ENCODE measurements around the gene SMC6.

Gene SMC6

DNA sequence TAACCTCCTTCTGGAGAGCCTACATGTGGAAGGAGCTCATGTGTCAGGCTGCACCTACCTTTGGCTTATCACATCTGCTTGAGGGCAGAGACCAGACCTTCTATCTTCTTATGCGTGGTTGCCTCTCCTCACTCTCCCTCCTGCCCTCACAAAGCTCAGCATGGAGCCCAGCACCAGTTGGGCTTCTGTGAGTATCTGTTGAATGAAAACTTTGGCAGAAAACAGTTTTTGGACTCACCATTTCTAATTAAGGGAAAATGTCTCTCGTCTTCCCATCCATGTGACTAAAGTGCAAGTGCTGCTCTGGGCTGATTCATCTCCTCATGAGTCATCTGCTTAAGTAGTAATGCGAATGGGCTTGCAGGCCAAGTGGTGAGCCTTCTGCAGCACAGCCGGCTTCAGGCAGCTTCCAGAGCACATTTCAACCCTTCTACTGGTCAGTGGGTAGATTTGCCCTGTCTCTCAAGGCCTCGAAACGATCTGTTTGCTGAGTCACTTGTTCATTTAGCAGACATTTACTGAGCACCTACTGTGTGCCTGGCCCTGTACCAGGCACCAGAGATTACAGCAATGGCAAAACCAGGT, 110.5 kb downstream of the SMC6 start:
- H3K9me3 ChIP-seq (ENCODE audit: control insufficient read depth in 5 of 5, low read length in 5 of 5): no peaks in the 10 kb centered on the region
- H3K27me3 ChIP-seq (ENCODE audit: control insufficient read depth in 5 of 5, insufficient read depth in 4 of 5, low read length in 5 of 5): peaks cover 0 to 5% (median 0%) of the 10 kb centered on the region in 5 donors
- no peaks in the 10 kb centered on the region for H3K36me3 ChIP-seq (ENCODE audit: control insufficient read depth in 5 of 5, insufficient read depth in 5 of 5, low read length in 5 of 5)
- no peak overlapping the region for H3K9ac ChIP-seq (ENCODE audit: low read length in 5 of 5)
- peaks cover 0 to 7% (median 2%) of the 10 kb centered on the region in 5 donors for H3K4me1 ChIP-seq (ENCODE audit: control insufficient read depth in 5 of 5, insufficient read depth in 5 of 5, low read length in 5 of 5)
- no peak overlapping the region for H3K4me3 ChIP-seq (ENCODE audit: low read depth in 1 of 5, low read length in 5 of 5)
- no peak overlapping the region for H3K27ac ChIP-seq (ENCODE audit: low read depth, low read length)

DNA sequence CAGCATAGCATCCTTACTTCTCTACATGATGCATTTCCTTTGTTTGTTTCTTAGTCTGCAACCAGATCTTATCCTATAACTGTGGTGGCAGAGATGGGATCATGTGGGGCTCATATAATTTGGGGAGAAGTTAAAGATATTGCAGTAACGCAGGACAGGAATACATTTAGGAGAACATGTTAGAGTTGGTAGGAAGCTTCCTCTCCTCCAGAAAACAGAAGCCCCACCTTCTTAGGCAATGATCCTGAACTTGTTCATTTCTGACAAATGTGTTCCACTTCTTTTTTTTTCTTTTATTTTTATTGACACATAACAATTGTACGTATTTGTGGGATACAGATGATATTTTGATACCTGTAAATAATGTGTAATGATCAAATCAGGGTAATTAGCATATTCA, 113.2 kb downstream of the SMC6 start:
- peaks cover 0 to 5% (median 0%) of the 10 kb centered on the region in 5 donors for H3K27me3 ChIP-seq (ENCODE audit: control insufficient read depth in 5 of 5, insufficient read depth in 4 of 5, low read length in 5 of 5)
- no peak overlapping the region for H3K9ac ChIP-seq (ENCODE audit: low read length in 5 of 5)
- no peak overlapping the region for H3K27ac ChIP-seq (ENCODE audit: low read depth, low read length)
- H3K36me3 ChIP-seq (ENCODE audit: control insufficient read depth in 5 of 5, insufficient read depth in 5 of 5, low read length in 5 of 5): no peaks in the 10 kb centered on the region
- peaks cover 0 to 4% (median 2%) of the 10 kb centered on the region in 5 donors for H3K4me1 ChIP-seq (ENCODE audit: control insufficient read depth in 5 of 5, insufficient read depth in 5 of 5, low read length in 5 of 5)
- no peaks in the 10 kb centered on the region for H3K9me3 ChIP-seq (ENCODE audit: control insufficient read depth in 5 of 5, low read length in 5 of 5)
- H3K4me3 ChIP-seq (ENCODE audit: low read depth in 1 of 5, low read length in 5 of 5): no peak overlapping the region

DNA sequence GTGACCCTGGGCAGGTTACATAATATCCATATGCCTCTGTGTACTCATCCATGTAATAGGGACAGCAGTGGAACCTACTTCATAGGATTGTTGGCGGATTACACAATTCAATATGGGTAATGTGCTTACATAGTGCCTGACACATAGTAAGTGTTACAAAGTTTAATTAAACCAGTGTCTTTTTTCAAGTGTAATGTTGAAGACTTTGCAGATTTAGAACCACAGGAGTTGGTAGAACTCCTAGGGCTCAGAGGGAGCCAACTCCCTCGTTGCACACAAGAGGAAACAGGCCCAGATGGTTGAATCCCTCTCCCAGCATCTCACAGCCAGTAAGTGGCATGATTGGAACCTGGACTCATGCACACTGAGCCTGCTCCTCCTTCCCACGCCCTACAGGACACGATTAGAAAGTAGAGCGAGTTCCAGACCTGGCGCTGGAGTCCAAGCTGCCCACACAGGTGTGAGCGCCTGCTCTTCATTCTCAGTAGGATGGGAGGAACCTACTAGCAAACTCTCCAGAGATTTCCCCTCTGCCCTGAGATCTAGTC, 115.3 kb downstream of the SMC6 start:
- Histone ChIP-seq H3K36me3 (ENCODE audit: control insufficient read depth in 5 of 5, insufficient read depth in 5 of 5, low read length in 5 of 5) (no peaks in the 10 kb centered on the region), H3K4me1 (ENCODE audit: control insufficient read depth in 5 of 5, insufficient read depth in 5 of 5, low read length in 5 of 5) (peaks cover 0 to 4% (median 0%) of the 10 kb centered on the region in 5 donors), H3K9me3 (ENCODE audit: control insufficient read depth in 5 of 5, low read length in 5 of 5) (no peaks in the 10 kb centered on the region), H3K27me3 (ENCODE audit: control insufficient read depth in 5 of 5, insufficient read depth in 4 of 5, low read length in 5 of 5) (peaks cover 0 to 5% (median 0%) of the 10 kb centered on the region in 5 donors), H3K27ac (ENCODE audit: low read depth, low read length) (no peak overlapping the region), H3K9ac (ENCODE audit: low read length in 5 of 5) (no peak overlapping the region), H3K4me3 (ENCODE audit: low read depth in 1 of 5, low read length in 5 of 5) (no peak overlapping the region)

DNA sequence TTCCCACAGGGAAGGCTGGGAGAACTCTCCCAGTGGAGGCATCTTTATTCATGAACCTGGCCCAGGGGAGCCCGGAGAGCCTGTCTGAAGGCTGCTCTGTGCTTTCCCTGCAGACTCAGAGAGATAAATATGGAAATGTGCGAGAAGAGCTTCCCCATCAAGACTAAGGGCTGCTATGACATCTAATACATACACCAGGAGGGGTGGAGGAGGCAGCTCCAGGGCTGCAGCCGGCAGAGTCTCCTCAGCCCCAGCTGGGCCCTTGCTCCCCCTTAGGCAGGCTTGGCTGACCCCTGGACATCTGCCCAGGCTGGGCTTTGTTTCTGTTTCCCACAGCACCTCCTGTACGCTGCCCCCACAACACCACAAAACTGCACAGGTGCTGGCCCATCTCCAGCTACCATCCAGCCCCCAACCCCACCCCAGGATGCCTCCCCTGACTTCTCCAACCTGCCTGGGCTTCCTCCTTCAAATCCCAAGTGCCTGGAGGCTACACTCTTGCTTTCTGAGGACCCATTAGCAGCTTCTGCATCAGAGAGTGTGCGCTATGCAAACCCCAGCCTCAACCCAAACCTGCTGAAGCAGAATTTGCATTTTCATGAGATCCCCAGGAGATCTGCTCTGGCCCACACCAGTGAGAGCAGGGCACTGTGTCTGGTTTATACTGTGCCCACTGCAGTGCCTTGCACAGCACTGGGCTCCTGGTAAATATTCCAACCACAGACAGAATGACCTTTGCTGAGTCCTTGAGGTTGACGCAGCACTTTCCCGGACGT, 116.3 kb downstream of the SMC6 start:
- H3K36me3 ChIP-seq (ENCODE audit: control insufficient read depth in 5 of 5, insufficient read depth in 5 of 5, low read length in 5 of 5): no peaks in the 10 kb centered on the region
- H3K4me1 ChIP-seq (ENCODE audit: control insufficient read depth in 5 of 5, insufficient read depth in 5 of 5, low read length in 5 of 5): no peaks in the 10 kb centered on the region
- no peak overlapping the region for H3K4me3 ChIP-seq (ENCODE audit: low read depth in 1 of 5, low read length in 5 of 5)
- no peak overlapping the region for H3K9ac ChIP-seq (ENCODE audit: low read length in 5 of 5)
- H3K27me3 ChIP-seq (ENCODE audit: control insufficient read depth in 5 of 5, insufficient read depth in 4 of 5, low read length in 5 of 5): peaks cover 0 to 5% (median 0%) of the 10 kb centered on the region in 5 donors
- no peak overlapping the region for H3K27ac ChIP-seq (ENCODE audit: low read depth, low read length)
- no peaks in the 10 kb centered on the region for H3K9me3 ChIP-seq (ENCODE audit: control insufficient read depth in 5 of 5, low read length in 5 of 5)

DNA sequence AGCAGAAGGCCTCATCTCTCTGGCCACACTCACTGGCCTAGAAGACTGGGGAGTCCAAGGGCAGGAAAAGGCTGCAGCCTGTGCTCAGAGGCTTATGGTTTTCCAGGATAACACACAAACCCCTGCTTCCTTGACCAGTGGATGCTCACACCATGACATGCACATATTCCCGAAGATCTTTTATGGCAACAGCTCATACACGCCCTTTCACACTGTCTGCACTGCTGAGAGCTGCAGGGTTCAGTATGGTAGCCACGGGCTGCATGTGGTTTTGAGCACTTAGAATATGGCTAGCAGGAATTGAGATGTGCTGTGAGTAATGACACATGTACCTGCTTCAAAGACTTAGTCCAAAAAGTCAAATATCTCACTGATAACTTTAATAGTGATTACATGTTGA, 117.4 kb downstream of the SMC6 start:
- no peak overlapping the region for H3K27ac ChIP-seq (ENCODE audit: low read depth, low read length)
- H3K27me3 ChIP-seq (ENCODE audit: control insufficient read depth in 5 of 5, insufficient read depth in 4 of 5, low read length in 5 of 5): peaks cover 0 to 5% (median 0%) of the 10 kb centered on the region in 5 donors
- no peaks in the 10 kb centered on the region for H3K9me3 ChIP-seq (ENCODE audit: control insufficient read depth in 5 of 5, low read length in 5 of 5)
- H3K9ac ChIP-seq (ENCODE audit: low read length in 5 of 5): no peak overlapping the region
- H3K36me3 ChIP-seq (ENCODE audit: control insufficient read depth in 5 of 5, insufficient read depth in 5 of 5, low read length in 5 of 5): no peaks in the 10 kb centered on the region
- H3K4me3 ChIP-seq (ENCODE audit: low read depth in 1 of 5, low read length in 5 of 5): no peak overlapping the region
- H3K4me1 ChIP-seq (ENCODE audit: control insufficient read depth in 5 of 5, insufficient read depth in 5 of 5, low read length in 5 of 5): no peaks in the 10 kb centered on the region

DNA sequence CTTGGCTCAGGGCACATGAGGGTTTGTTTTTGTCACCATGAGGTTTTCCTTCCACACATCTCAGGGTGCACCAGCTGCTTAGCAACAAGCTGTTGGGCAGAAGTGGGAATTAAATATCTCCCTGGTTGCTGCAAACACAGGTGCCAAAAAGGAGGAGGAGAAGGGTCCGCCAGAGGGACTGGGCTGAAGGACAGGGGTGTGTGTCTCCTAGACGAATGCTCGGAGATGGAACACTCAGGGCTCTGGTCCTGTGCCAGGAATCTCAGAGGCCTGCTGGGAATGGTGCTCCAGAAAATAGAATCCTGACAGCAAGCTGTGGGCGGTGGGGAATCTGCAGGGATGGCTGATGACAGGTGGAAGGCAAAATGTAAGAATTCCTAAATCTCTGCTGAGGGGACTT, 118.6 kb downstream of the SMC6 start:
- no peak overlapping the region for H3K9ac ChIP-seq (ENCODE audit: low read length in 5 of 5)
- H3K36me3 ChIP-seq (ENCODE audit: control insufficient read depth in 5 of 5, insufficient read depth in 5 of 5, low read length in 5 of 5): no peaks in the 10 kb centered on the region
- peaks cover 0 to 3% (median 0%) of the 10 kb centered on the region in 5 donors for H3K9me3 ChIP-seq (ENCODE audit: control insufficient read depth in 5 of 5, low read length in 5 of 5)
- H3K4me3 ChIP-seq (ENCODE audit: low read depth in 1 of 5, low read length in 5 of 5): no peak overlapping the region
- H3K27ac ChIP-seq (ENCODE audit: low read depth, low read length): no peak overlapping the region
- H3K4me1 ChIP-seq (ENCODE audit: control insufficient read depth in 5 of 5, insufficient read depth in 5 of 5, low read length in 5 of 5): no peaks in the 10 kb centered on the region
- H3K27me3 ChIP-seq (ENCODE audit: control insufficient read depth in 5 of 5, insufficient read depth in 4 of 5, low read length in 5 of 5): peaks cover 0 to 5% (median 0%) of the 10 kb centered on the region in 5 donors

DNA sequence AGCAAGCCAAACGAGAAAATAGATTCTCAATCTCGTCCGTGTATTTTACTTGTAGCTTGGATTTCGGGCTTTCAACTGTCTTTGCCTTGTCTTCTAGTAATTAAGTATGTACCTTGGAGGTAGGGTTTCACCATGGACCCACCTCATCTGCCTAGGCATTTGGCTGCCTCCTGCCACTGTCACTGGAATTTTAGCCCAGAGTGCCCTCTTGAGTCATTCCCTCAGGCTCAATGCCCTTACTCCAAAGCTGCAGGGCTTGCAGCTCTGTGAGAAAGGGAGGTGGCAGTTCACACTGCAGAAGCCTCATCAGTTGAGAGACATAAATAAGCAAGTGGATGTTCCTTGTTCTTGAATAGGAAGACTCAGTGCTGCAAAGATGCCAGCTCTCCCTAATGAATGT, 123.5 kb downstream of the SMC6 start:
- Histone ChIP-seq H3K27me3 (ENCODE audit: control insufficient read depth in 5 of 5, insufficient read depth in 4 of 5, low read length in 5 of 5) (no peaks in the 10 kb centered on the region), H3K27ac (ENCODE audit: low read depth, low read length) (no peak overlapping the region)

DNA sequence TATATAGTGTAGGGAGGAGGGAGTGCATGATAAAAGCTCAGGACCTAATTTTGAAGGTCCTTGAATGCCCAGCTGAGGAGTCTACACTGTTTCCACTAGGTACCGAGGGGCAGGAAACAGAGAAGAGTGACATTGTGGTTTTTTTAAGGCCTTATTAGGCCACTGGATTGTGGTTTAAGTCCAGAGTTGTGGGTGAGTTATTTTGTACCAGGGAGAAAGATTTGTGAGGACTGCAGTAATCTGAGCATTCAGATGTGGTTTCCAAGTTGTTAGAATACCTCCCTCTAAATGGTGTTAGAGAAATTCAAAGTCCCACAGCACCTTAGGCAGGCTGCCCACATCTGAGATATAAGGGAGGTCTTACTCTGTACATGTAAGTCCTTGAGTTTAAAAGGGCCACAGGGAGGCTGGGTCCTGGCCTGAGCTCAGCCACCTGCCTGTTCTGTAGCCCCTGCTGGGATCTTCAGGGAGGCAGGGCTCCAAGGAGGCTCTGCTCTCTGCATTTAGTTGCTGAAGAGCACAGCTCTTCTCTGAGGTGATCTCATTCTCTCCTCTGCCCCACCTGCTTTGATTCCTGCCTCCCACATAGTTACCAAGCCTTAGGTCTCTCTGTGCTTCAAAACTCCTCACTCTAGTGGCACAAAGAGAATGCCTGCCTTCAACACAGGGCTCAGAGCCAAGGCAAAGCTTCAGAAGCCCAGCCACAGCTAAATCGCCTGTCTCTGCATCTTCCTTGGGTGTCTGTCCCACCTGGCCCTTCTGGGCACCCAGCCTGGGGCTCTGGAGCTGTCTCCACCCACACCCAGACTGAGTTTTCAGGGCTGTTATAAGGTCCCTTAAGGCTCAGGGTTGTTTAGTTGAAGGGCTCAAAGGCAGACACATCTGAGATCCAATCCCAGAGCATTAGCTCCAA, 125.0 kb downstream of the SMC6 start:
- H3K27ac ChIP-seq (ENCODE audit: low read depth, low read length): no peak overlapping the region
- no peak overlapping the region for H3K4me3 ChIP-seq (ENCODE audit: low read depth in 1 of 5, low read length in 5 of 5)
- no peaks in the 10 kb centered on the region for H3K4me1 ChIP-seq (ENCODE audit: control insufficient read depth in 5 of 5, insufficient read depth in 5 of 5, low read length in 5 of 5)
- H3K9me3 ChIP-seq (ENCODE audit: control insufficient read depth in 5 of 5, low read length in 5 of 5): peaks cover 0 to 13% (median 6%) of the 10 kb centered on the region in 5 donors
- no peak overlapping the region for H3K9ac ChIP-seq (ENCODE audit: low read length in 5 of 5)
- H3K36me3 ChIP-seq (ENCODE audit: control insufficient read depth in 5 of 5, insufficient read depth in 5 of 5, low read length in 5 of 5): no peaks in the 10 kb centered on the region
- no peaks in the 10 kb centered on the region for H3K27me3 ChIP-seq (ENCODE audit: control insufficient read depth in 5 of 5, insufficient read depth in 4 of 5, low read length in 5 of 5)

More for the DNA sequence above, 123.5 kb downstream of the SMC6 start:
- Histone ChIP-seq H3K4me3 (ENCODE audit: low read depth in 1 of 5, low read length in 5 of 5) (no peak overlapping the region), H3K9me3 (ENCODE audit: control insufficient read depth in 5 of 5, low read length in 5 of 5) (peaks cover 0 to 13% (median 6%) of the 10 kb centered on the region in 5 donors), H3K4me1 (ENCODE audit: control insufficient read depth in 5 of 5, insufficient read depth in 5 of 5, low read length in 5 of 5) (no peaks in the 10 kb centered on the region), H3K36me3 (ENCODE audit: control insufficient read depth in 5 of 5, insufficient read depth in 5 of 5, low read length in 5 of 5) (no peaks in the 10 kb centered on the region), H3K9ac (ENCODE audit: low read length in 5 of 5) (no peak overlapping the region)

DNA sequence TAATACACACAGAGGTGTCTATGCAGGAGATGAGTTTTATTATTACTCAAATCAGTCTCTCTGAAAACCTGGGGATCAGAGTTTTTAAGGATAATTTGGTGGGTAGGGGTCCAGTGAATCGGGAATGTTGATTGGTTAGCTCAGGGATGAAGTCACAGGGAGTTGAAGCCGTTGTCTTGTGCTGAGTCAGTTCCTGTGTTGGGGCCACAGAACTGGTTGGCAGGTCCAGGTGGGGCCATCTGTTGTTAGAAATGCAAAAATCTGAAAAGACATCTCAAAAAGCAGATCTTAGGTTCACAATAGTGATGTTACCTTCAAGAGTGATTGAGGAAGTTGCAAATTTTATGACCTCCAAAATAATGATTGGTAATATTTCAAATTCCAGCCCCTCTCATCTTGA, 126.2 kb downstream of the SMC6 start:
- Histone ChIP-seq H3K27me3 (ENCODE audit: control insufficient read depth in 5 of 5, insufficient read depth in 4 of 5, low read length in 5 of 5) (no peaks in the 10 kb centered on the region), H3K9me3 (ENCODE audit: control insufficient read depth in 5 of 5, low read length in 5 of 5) (peaks cover 0 to 13% (median 6%) of the 10 kb centered on the region in 5 donors), H3K9ac (ENCODE audit: low read length in 5 of 5) (no peak overlapping the region), H3K27ac (ENCODE audit: low read depth, low read length) (no peak overlapping the region), H3K4me3 (ENCODE audit: low read depth in 1 of 5, low read length in 5 of 5) (no peak overlapping the region), H3K4me1 (ENCODE audit: control insufficient read depth in 5 of 5, insufficient read depth in 5 of 5, low read length in 5 of 5) (no peaks in the 10 kb centered on the region), H3K36me3 (ENCODE audit: control insufficient read depth in 5 of 5, insufficient read depth in 5 of 5, low read length in 5 of 5) (no peaks in the 10 kb centered on the region)
